Nephron (organoid): ENCODE results near the gene PHLDA2.

Experiments used
- H3K27ac Mint-ChIP-seq, 3 experiments: 2 replicates each; pipeline ENCODE4 v1.8.0; 2020; ENCODE audit warnings: mixed read lengths in 3 of 3, mild to moderate bottlenecking in 2 of 3, moderate library complexity in 1 of 3
- H3K27me3 Mint-ChIP-seq: 2 replicates; pipeline ENCODE4 v1.8.0; 2021; ENCODE audit warnings: low read depth, mild to moderate bottlenecking, moderate library complexity, mixed read lengths
- H3K36me3 Mint-ChIP-seq: 2 replicates; pipeline ENCODE4 v1.8.0; 2020; ENCODE audit warnings: low read depth, mixed read lengths
- H3K4me1 Mint-ChIP-seq: 2 replicates; pipeline ENCODE4 v1.8.0; 2020; ENCODE audit warnings: mixed read lengths
- H3K4me3 Mint-ChIP-seq, 3 experiments: 2 replicates each; pipeline ENCODE4 v1.8.0; 2020; ENCODE audit warnings: mild to moderate bottlenecking in 3 of 3, mixed read lengths in 3 of 3, moderate library complexity in 2 of 3
- H3K9me3 Mint-ChIP-seq: 2 replicates; pipeline ENCODE4 v1.8.0; 2020; ENCODE audit warnings: mixed read lengths
- CTCF ChIP-seq, 3 experiments: fragments of 200-600 bp; sonication (generic); IDR thresholded peaks; one replicate each; pipeline ENCODE4 v1.5.0; 2021; ENCODE audit warnings: antibody characterized with exemption in 3 of 3; ENCODE audit not compliant: unreplicated experiment in 3 of 3

The PHLDA2 gene

DNA sequence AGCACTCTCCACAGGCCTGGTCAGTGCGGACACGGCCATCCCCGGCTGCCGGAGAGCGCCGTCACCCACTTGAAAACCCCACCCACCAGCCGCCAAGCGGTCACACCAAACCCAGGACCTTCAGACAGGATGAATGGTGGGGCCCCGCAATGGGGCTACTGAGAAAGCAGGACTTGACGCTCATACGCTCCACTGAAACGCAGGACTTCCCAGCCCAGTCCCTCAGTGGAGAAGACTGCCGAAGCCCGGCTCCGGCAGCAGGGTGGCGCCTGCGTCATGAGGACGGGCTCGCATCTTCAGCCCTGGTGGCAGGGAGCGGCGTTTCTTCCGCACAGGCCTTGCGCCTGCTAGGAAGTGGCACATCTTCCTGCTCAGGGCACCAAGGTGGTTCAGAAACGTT, 15.3 kb upstream of the PHLDA2 start:
- Mint-ChIP-seq H3K9me3 (peaks cover 4% of the 10 kb centered on the region), H3K36me3 (peaks cover 44% of the 10 kb centered on the region), H3K27ac (peak overlapping the region in 1 of 3 experiments; percentile 58), H3K4me1 (peaks cover 30% of the 10 kb centered on the region), H3K27me3 (peaks cover 5% of the 10 kb centered on the region), H3K4me3 (peak overlapping the region in 1 of 3 experiments; percentile 13)
- TF ChIP-seq CTCF (IDR thresholded peaks at IDR 0.05; ENCODE audit: unreplicated experiment in 3 of 3) = no peak

- H3K4me3 Mint-ChIP-seq = no peak overlapping the region
- no peak overlapping the region for H3K27ac Mint-ChIP-seq
- H3K27me3 Mint-ChIP-seq = peaks cover 5% of the 10 kb centered on the region
- H3K9me3 Mint-ChIP-seq = peaks cover 11% of the 10 kb centered on the region
- H3K4me1 Mint-ChIP-seq = peaks cover 30% of the 10 kb centered on the region
- no peak for TF ChIP-seq CTCF (IDR thresholded peaks at IDR 0.05; ENCODE audit: unreplicated experiment in 3 of 3)
- peaks cover 42% of the 10 kb centered on the region for H3K36me3 Mint-ChIP-seq
These were observed 14.5 kb upstream of the PHLDA2 start for GRCh38 chr11:2943711-2944118.

GRCh38 chr11:2942872-2943710, 13.9 kb upstream of the PHLDA2 start:
- Mint-ChIP-seq H3K4me1 (peaks cover 30% of the 10 kb centered on the region), H3K4me3 (no peak overlapping the region), H3K9me3 (peaks cover 17% of the 10 kb centered on the region), H3K27ac (no peak overlapping the region), H3K36me3 (peaks cover 44% of the 10 kb centered on the region), H3K27me3 (peaks cover 5% of the 10 kb centered on the region)
- TF ChIP-seq CTCF (IDR thresholded peaks at IDR 0.05; ENCODE audit: unreplicated experiment in 3 of 3) = no peak

DNA sequence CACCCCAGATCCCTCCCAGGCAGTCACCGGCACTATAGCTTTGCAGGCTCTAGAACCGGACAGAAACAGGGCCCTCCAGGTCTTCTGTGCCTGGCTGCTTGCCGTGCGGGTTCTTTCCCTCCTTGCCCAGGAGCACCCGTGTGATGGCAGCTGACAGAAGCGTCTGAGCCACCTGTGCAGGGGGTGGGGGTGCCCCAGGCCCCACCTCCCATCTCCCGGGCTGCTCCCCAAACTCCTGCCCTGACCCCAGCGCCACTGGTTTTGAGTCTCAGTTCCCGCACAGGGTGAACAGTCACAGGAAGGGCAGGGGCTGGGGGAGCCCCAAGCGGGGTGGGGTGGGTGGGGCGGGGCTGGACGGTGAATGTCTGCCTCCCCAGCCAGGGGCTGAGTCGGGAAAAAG, 13.2 kb upstream of the PHLDA2 start:
- peaks cover 26% of the 10 kb centered on the region for H3K4me1 Mint-ChIP-seq
- H3K27me3 Mint-ChIP-seq = peaks cover 11% of the 10 kb centered on the region
- peaks cover 23% of the 10 kb centered on the region for H3K9me3 Mint-ChIP-seq
- H3K27ac Mint-ChIP-seq = no peak overlapping the region
- H3K4me3 Mint-ChIP-seq = no peak overlapping the region
- peaks cover 44% of the 10 kb centered on the region for H3K36me3 Mint-ChIP-seq
- no peak for TF ChIP-seq CTCF (IDR thresholded peaks at IDR 0.05; ENCODE audit: unreplicated experiment in 3 of 3)

GRCh38 chr11:2940921-2941821, 12.0 kb upstream of the PHLDA2 start:
- Mint-ChIP-seq H3K9me3 (peaks cover 30% of the 10 kb centered on the region), H3K27me3 (peaks cover 14% of the 10 kb centered on the region), H3K27ac (no peak overlapping the region), H3K4me3 (no peak overlapping the region), H3K4me1 (peaks cover 16% of the 10 kb centered on the region), H3K36me3 (peaks cover 41% of the 10 kb centered on the region)
- TF ChIP-seq CTCF (IDR thresholded peaks at IDR 0.05; ENCODE audit: unreplicated experiment in 3 of 3) = no peak
